MCF 10A (cell line): Measurements from ENCODE around the gene SMCO2. TPM values are rescaled to one million over a fixed set of nuclear protein-coding genes. Genes with fewer than 3 reads are reported as not detected.

Source experiments
- BruUV-seq: library from RNA; stranded (reverse); fragments of 400-500 nt; replicated peaks from 2 replicates; lab custom pipeline; 2021; lab: Mats Ljungman, UMichigan
- CTCF ChIA-PET: fragments of 300-600 bp; sonication (Branson Sonifier 250); formaldehyde crosslinking; extraction: SDS; loops from one replicate; lab custom pipeline; 2021; ENCODE audit warnings: antibody characterized with exemption, inconsistent platforms; lab: Yijun Ruan, JAX
- POLR2A ChIA-PET: fragments of 300-600, 350-650 bp; sonication (Branson Sonifier 250); formaldehyde crosslinking; extraction: SDS; loops from one replicate; lab custom pipeline; 2020; ENCODE audit warnings: antibody characterized with exemption, inconsistent platforms; lab: Yijun Ruan, JAX
- DNase-seq: peaks from one replicate; pipeline ENCODE4 v3.0.0-alpha.2; 2018; ENCODE audit not compliant: unreplicated experiment
- H3K27ac Mint-ChIP-seq: one replicate; pipeline ENCODE4 v1.8.0; 2022; ENCODE audit warnings: mild to moderate bottlenecking, low read depth, mixed read lengths; ENCODE audit not compliant: unreplicated experiment
- H3K27me3 Mint-ChIP-seq: one replicate; pipeline ENCODE4 v1.8.0; 2022; ENCODE audit warnings: mixed read lengths; ENCODE audit not compliant: insufficient read depth, unreplicated experiment
- H3K36me3 Mint-ChIP-seq: one replicate; pipeline ENCODE4 v1.8.0; 2022; ENCODE audit warnings: mild to moderate bottlenecking, moderate library complexity, mixed read lengths; ENCODE audit not compliant: insufficient read depth, unreplicated experiment
- H3K4me1 Mint-ChIP-seq: one replicate; pipeline ENCODE4 v1.8.0; 2022; ENCODE audit warnings: mixed read lengths; ENCODE audit not compliant: insufficient read depth, unreplicated experiment
- H3K4me3 Mint-ChIP-seq: one replicate; pipeline ENCODE4 v1.8.0; 2022; ENCODE audit warnings: mild to moderate bottlenecking, moderate library complexity, mixed read lengths; ENCODE audit not compliant: unreplicated experiment
- H3K9me3 Mint-ChIP-seq: one replicate; pipeline ENCODE4 v1.8.0; 2022; ENCODE audit warnings: mixed read lengths; ENCODE audit not compliant: unreplicated experiment
- CTCF ChIP-seq: fragments of 200-600 bp; IDR thresholded peaks from one replicate; pipeline ENCODE4 v1.8.0; 2022; ENCODE audit warnings: antibody characterized with exemption, mild to moderate bottlenecking; ENCODE audit not compliant: unreplicated experiment
- intact Hi-C: fragments of 100-400 bp; cut with micrococcal nuclease; formaldehyde crosslinking; loops from 2 replicates; pipeline ENCODE4 v1.14.1; 2022
- total RNA-seq: library from RNA; stranded (reverse); gene quantifications from 2 replicates; pipeline ENCODE4 v1.2.3, GENCODE V29; 2022

The SMCO2 gene
- total RNA-seq, 1 experiment from 2014 or later, result not detected

- no TSS peak for BruUV-seq
- Mint-ChIP-seq H3K4me3 (no peak overlapping the region), H3K9me3 (no peaks in the 10 kb centered on the region), H3K4me1 (peaks cover 6% of the 10 kb centered on the region), H3K27ac (no peak overlapping the region), H3K36me3 (peaks cover 4% of the 10 kb centered on the region), H3K27me3 (no peaks in the 10 kb centered on the region)
- intact Hi-C loops, result no loop called here
- DNase-seq, result no peak
- ChIA-PET POLR2A (no interaction called here), CTCF (interaction anchor here (0.6 to 2.4 kb wide), 4 partner anchors 13 to 172 kb away, joined by 3 to 10 read pairs (median 4); no protein-coding TSS in a partner anchor)
- no peak for TF ChIP-seq CTCF
These were observed 17.7 kb downstream of the SMCO2 start for GRCh38 chr12:27464220-27464554.

GRCh38 chr12:27467641-27468040 lies 21.1 kb downstream of the SMCO2 start:
- Mint-ChIP-seq H3K9me3 (no peaks in the 10 kb centered on the region), H3K4me1 (no peaks in the 10 kb centered on the region), H3K27ac (no peak overlapping the region), H3K4me3 (no peak overlapping the region), H3K27me3 (no peaks in the 10 kb centered on the region), H3K36me3 (peaks cover 4% of the 10 kb centered on the region)
- TF ChIP-seq CTCF, result no peak
- intact Hi-C loops, result no loop called here
- BruUV-seq, result no TSS peak
- POLR2A ChIA-PET, result interaction anchor here (0.6 kb wide), 1 partner anchor 72 kb away, joined by 3 read pairs; no protein-coding TSS in a partner anchor
- CTCF ChIA-PET, result no interaction called here
- DNase-seq, result no peak

DNA sequence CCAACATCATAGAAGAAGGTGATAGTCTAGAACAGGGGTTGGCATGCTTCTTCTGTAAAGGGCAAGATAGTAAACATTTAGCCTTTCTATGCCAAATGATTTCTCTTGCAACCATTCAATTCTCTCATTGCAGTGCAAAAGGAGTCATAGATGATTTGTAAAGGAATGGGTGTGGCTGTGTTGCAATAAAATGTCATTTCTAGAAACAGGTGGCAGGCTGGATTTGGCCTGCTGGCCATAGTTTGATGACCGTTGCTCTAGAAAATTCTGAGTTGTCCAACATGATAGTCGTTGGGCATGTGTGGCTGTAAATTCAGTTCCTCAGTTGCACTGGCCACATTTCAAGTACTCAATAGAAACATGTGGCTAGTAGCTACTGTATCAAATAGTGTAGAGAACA lies 21.7 kb downstream of the SMCO2 start:
- H3K27me3 Mint-ChIP-seq, result no peaks in the 10 kb centered on the region
- POLR2A ChIA-PET, result interaction anchor here (0.6 kb wide), 1 partner anchor 71 kb away, joined by 3 read pairs; no protein-coding TSS in a partner anchor
- peak; percentile 13 for DNase-seq

GRCh38 chr12:27469176-27469736 lies 22.7 kb downstream of the SMCO2 start:
- no TSS peak for BruUV-seq

More for the DNA sequence above, 21.7 kb downstream of the SMCO2 start:
- intact Hi-C loops, result no loop called here
- no peak for TF ChIP-seq CTCF
- H3K27ac Mint-ChIP-seq, result no peak overlapping the region
- H3K9me3 Mint-ChIP-seq, result no peaks in the 10 kb centered on the region
- no TSS peak for BruUV-seq
- no peaks in the 10 kb centered on the region for H3K4me1 Mint-ChIP-seq
- CTCF ChIA-PET, result interaction anchor here (0.6 kb wide), 1 partner anchor 69 kb away, joined by 3 read pairs; no protein-coding TSS in a partner anchor
- H3K36me3 Mint-ChIP-seq, result peaks cover 4% of the 10 kb centered on the region
- no peak overlapping the region for H3K4me3 Mint-ChIP-seq

More at GRCh38 chr12:27469176-27469736, 22.7 kb downstream of the SMCO2 start:
- Mint-ChIP-seq H3K9me3 (no peaks in the 10 kb centered on the region), H3K4me3 (no peak overlapping the region), H3K36me3 (no peaks in the 10 kb centered on the region), H3K27ac (no peak overlapping the region), H3K27me3 (no peaks in the 10 kb centered on the region), H3K4me1 (peaks cover 2% of the 10 kb centered on the region)
- DNase-seq, result no peak
- TF ChIP-seq CTCF, result no peak
- intact Hi-C loops, result no loop called here
- POLR2A ChIA-PET, result interaction anchor here (0.7 to 0.8 kb wide), 2 partner anchors 55 to 530 kb away, joined by 4 to 5 read pairs; partner anchors contain the start of gene PPFIBP1
- CTCF ChIA-PET, result interaction anchor here (0.6 kb wide), 1 partner anchor 9 kb away, joined by 3 read pairs; no protein-coding TSS in a partner anchor
